ENCODE measurements around the gene CAND1.

DNA sequence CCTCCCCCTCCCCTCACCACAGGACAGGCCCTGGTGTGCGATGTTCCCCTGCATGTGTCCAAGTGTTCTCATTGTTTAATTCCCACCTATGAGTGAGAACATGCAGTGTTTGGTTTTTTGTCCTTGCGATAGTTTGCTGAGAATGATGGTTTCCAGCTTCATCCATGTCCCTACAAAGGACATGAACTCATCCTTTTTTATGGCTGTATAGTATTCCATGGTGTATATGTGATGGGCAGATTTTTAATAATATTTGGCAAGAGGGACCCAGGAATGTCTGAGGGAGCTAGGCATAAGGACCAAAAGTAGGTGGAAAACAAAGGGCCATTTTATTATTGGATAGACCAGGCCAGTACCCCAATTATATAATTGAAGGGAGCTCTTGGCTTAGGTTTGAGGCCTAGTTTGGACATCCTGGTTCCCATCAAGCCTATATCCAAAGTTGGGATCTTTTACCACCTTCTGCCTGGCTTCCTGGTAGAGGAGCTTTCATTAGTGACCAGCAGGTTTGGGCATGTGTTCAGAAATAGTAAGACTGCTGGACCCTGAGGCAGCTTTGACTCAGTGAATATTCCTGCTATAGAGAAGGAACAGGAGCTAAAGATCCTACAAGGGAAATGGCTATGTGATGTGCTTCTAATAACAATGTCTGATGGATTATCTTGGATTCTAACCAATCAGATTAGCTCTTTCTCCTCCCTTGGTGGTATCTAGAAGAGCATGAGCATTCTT lies 76.0 kb downstream of the CAND1 start:
- TF ChIP-seq KDM5B (IDR thresholded peaks at IDR 0.05; ENCODE audit: insufficient replicate concordance, low read depth, low read length) (no peak), MEF2D (tag; conservative IDR thresholded peaks at IDR 0.05; ENCODE audit: low read depth) (no peak), FOXA1 (IDR thresholded peaks at IDR 0.05; ENCODE audit: borderline replicate concordance) (no peak)

All from K562 (cell line).